Epithelial cell of esophagus (primary cell): Measurements from ENCODE around the gene ALPP.
A peak's percentile ranks its signal among the peaks of the same experiment; 100 is the strongest.
"Not testable (repeated sequence)": the region's sequence is repeated elsewhere in the genome, so short reads cannot be mapped to it uniquely, and the experiment has no call there.

Experiments
- DNase-seq: peaks from one replicate; pipeline ENCODE4 v3.0.0; 2010; ENCODE audit warnings: low read depth
- H3K4me3 ChIP-seq: 2 replicates; pipeline ENCODE4 v1.5.1; 2011; ENCODE audit warnings: mild to moderate bottlenecking, low read length, control low read depth
- CTCF ChIP-seq: IDR thresholded peaks from 2 replicates; pipeline ENCODE4 v1.5.1; 2011; ENCODE audit warnings: low read depth, mild to moderate bottlenecking, low read length, control low read depth, inconsistent platforms; ENCODE audit not compliant: insufficient read depth; ENCODE audit errors: missing control alignments

Gene ALPP

GRCh38 chr2:232369126-232369951 lies 9.2 kb upstream of the ALPP start:
- no peak for DNase-seq
- H3K4me3 ChIP-seq: no peak overlapping the region
- no peak for TF ChIP-seq CTCF

GRCh38 chr2:232370007-232370406 lies 8.5 kb upstream of the ALPP start:
- H3K4me3 ChIP-seq, DNase-seq: not testable (repeated sequence)

GRCh38 chr2:232372231-232373208 lies 6.0 kb upstream of the ALPP start:
- DNase-seq: peak; percentile 70
- TF ChIP-seq CTCF: no peak

GRCh38 chr2:232374356-232374755 lies 4.2 kb upstream of the ALPP start:
- H3K4me3 ChIP-seq: no peak overlapping the region
- no peak for DNase-seq
- TF ChIP-seq CTCF: no peak

More at GRCh38 chr2:232372231-232373208, 6.0 kb upstream of the ALPP start:
- H3K4me3 ChIP-seq: no peak overlapping the region

- no peak for TF ChIP-seq CTCF
Observed at GRCh38 chr2:232375164-232375563, 3.4 kb upstream of the ALPP start.

GRCh38 chr2:232376260-232376659 lies 2.3 kb upstream of the ALPP start:
- no peak overlapping the region for H3K4me3 ChIP-seq
- DNase-seq: no peak
- no peak for TF ChIP-seq CTCF

More at GRCh38 chr2:232375164-232375563, 3.4 kb upstream of the ALPP start:
- DNase-seq: no peak
- H3K4me3 ChIP-seq: no peak overlapping the region

GRCh38 chr2:232376713-232377112 lies 1.8 kb upstream of the ALPP start:
- TF ChIP-seq CTCF: no peak
- no peak for DNase-seq
- no peak overlapping the region for H3K4me3 ChIP-seq
